BLaER1 treated with 17β-estradiol and CSF1 and Interleukin-3, amounts not matched to agents 10 nM and 100 nM (cell line): Measurements from ENCODE around the gene LPCAT1.

Experiments
- H3K27ac ChIP-seq, 11 experiments: shearing (Covaris generic); formaldehyde crosslinking; 2 replicates each; pipeline ENCODE4 v1.8.1; 2022
- H3K27me3 ChIP-seq, 11 experiments: shearing (Covaris generic); formaldehyde crosslinking; 2 replicates each; pipeline ENCODE4 v1.8.1; 2022
- H3K36me3 ChIP-seq, 11 experiments: shearing (Covaris generic); formaldehyde crosslinking; 2 replicates each; pipeline ENCODE4 v1.8.1; 2022
- H3K4me1 ChIP-seq, 10 experiments: shearing (Covaris generic); formaldehyde crosslinking; 2 replicates each; pipeline ENCODE4 v1.8.1; 2022
- H3K4me2 ChIP-seq, 11 experiments: shearing (Covaris generic); formaldehyde crosslinking; 2 replicates each; pipeline ENCODE4 v1.8.1; 2022
- H3K4me3 ChIP-seq, 10 experiments: shearing (Covaris generic); formaldehyde crosslinking; 2 replicates each; pipeline ENCODE4 v1.8.1; 2022
- H3K9ac ChIP-seq, 11 experiments: shearing (Covaris generic); formaldehyde crosslinking; 2 replicates each; pipeline ENCODE4 v1.8.1; 2022
- H3K9me3 ChIP-seq, 11 experiments: shearing (Covaris generic); formaldehyde crosslinking; replicated peaks in 1 of 11; 2 replicates each; pipeline ENCODE4 v1.8.1; 2022
- H4K20me1 ChIP-seq, 11 experiments: shearing (Covaris generic); formaldehyde crosslinking; 2 replicates each; pipeline ENCODE4 v1.8.1; 2022
- Cebpa-rat ChIP-seq, 11 experiments: shearing (Covaris generic); IDR thresholded peaks; 2 replicates each; pipeline ENCODE4 v1.8.1; 2022

The LPCAT1 gene

DNA sequence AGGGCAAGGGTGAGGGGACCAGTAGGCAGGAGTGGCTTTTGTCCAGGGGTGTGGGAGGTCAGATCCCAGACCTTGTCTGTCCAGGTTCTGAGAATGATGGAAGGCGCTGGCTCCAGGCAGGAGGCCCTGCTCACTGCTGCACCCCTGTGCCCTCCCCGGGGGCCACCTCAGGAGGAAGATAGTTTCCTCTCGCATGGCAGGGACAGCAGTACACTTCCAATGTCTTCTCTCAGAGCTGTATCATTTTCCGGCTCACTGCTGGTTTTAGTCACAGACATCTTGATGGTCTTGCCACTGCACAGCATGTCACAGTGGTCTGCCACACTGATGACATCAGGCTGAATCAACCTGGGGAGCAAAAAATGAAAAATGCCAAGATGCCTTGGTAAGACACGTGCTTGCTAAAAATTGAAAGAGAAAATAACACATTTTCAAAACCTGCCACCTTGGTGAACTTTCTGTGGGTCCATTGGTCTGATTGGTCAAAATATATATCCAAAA, 75.2 kb downstream of the LPCAT1 start:
- Histone ChIP-seq H3K4me2 (peak overlapping the region in 9 of 11 experiments; percentile 47 to 92 (median 76); a peak in 17 of 22 replicates), H3K36me3 (no peaks in the 10 kb centered on the region), H3K9me3 (peaks cover 25 to 42% (median 36%) of the 10 kb centered on the region in 11 experiments), H3K4me3 (no peak overlapping the region), H3K27me3 (peaks cover 42 to 51% (median 47%) of the 10 kb centered on the region in 11 experiments), H3K4me1 (peaks cover 0 to 37% (median 22%) of the 10 kb centered on the region in 10 experiments; a peak in 17 of 20 replicates), H3K9ac (peak overlapping the region in 3 of 11 experiments; percentile 16 to 39 (median 29); a peak in 2 of 22 replicates), H4K20me1 (peaks cover 0 to 6% (median 0%) of the 10 kb centered on the region in 11 experiments; a peak in 3 of 22 replicates), H3K27ac (no peak overlapping the region)
- no peak for TF ChIP-seq Cebpa-rat (IDR thresholded peaks at IDR 0.05)

GRCh38 chr5:1447671-1448361, 75.9 kb downstream of the LPCAT1 start:
- Histone ChIP-seq H3K36me3 (no peaks in the 10 kb centered on the region), H3K4me3 (no peak overlapping the region), H4K20me1 (peaks cover 0 to 6% (median 0%) of the 10 kb centered on the region in 11 experiments; a peak in 3 of 22 replicates), H3K9me3 (peaks cover 18 to 35% (median 29%) of the 10 kb centered on the region in 11 experiments), H3K27ac (no peak overlapping the region), H3K27me3 (peaks cover 50 to 58% (median 54%) of the 10 kb centered on the region in 11 experiments), H3K9ac (peak overlapping the region in 4 of 11 experiments; percentile 16 to 39 (median 27); a peak in 2 of 22 replicates), H3K4me2 (peak overlapping the region in 9 of 11 experiments; percentile 47 to 92 (median 76); a peak in 18 of 22 replicates), H3K4me1 (peaks cover 0 to 44% (median 25%) of the 10 kb centered on the region in 10 experiments; a peak in 17 of 20 replicates)
- no peak for TF ChIP-seq Cebpa-rat (IDR thresholded peaks at IDR 0.05)

GRCh38 chr5:1446602-1447343, 77.0 kb downstream of the LPCAT1 start:
- Histone ChIP-seq H3K36me3 (no peaks in the 10 kb centered on the region), H3K27me3 (peaks cover 50 to 66% (median 60%) of the 10 kb centered on the region in 11 experiments), H3K27ac (no peak overlapping the region), H3K4me2 (peak overlapping the region in 4 of 11 experiments; percentile 68 to 91 (median 88); a peak in 4 of 22 replicates), H3K9me3 (peaks cover 9 to 27% (median 20%) of the 10 kb centered on the region in 11 experiments; a peak in 21 of 22 replicates), H4K20me1 (peaks cover 0 to 6% (median 0%) of the 10 kb centered on the region in 11 experiments; a peak in 3 of 22 replicates), H3K4me3 (no peak overlapping the region), H3K9ac (no peak overlapping the region), H3K4me1 (peaks cover 0 to 44% (median 25%) of the 10 kb centered on the region in 10 experiments; a peak in 17 of 20 replicates)
- TF ChIP-seq Cebpa-rat (IDR thresholded peaks at IDR 0.05), result no peak

GRCh38 chr5:1445689-1446601, 77.8 kb downstream of the LPCAT1 start:
- Histone ChIP-seq H3K27ac (no peak overlapping the region), H3K9me3 (peaks cover 9 to 27% (median 19%) of the 10 kb centered on the region in 11 experiments; a peak in 21 of 22 replicates), H4K20me1 (peaks cover 0 to 6% (median 0%) of the 10 kb centered on the region in 11 experiments; a peak in 3 of 22 replicates), H3K4me2 (no peak overlapping the region), H3K9ac (no peak overlapping the region), H3K27me3 (peaks cover 50 to 66% (median 60%) of the 10 kb centered on the region in 11 experiments), H3K36me3 (no peaks in the 10 kb centered on the region), H3K4me3 (no peak overlapping the region), H3K4me1 (peaks cover 0 to 44% (median 25%) of the 10 kb centered on the region in 10 experiments; a peak in 17 of 20 replicates)
- TF ChIP-seq Cebpa-rat (IDR thresholded peaks at IDR 0.05), result no peak

DNA sequence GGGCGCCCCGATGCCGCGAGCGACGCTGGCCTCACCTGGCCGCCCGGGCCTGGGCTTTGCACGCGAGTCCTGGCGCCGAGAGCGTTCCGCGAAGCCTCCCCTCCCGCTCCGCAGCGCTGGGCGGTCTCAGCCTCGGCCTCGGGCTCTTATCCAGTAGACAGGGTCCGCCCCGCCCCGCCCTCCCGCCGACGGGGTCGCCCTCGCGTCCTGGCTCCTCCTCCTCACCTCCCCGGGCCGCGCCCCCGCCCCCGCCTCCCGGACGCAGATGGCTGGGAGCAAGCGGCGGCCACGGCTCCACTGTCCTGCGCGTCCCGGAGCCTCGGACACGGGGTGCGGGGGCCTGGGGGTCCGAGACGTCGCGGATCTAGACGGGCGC, 78.5 kb downstream of the LPCAT1 start, which contains the start of gene SLC6A3:
TSS of gene SLC6A3 (minus strand) at position 128 of the 376 bp plus-strand sequence. CDS start 2,243 bp downstream, outside the sequence.
- Histone ChIP-seq H3K27me3 (peaks cover 50 to 66% (median 60%) of the 10 kb centered on the region in 11 experiments), H3K4me3 (no peak within 1 kb of the TSS)
- TF ChIP-seq Cebpa-rat (IDR thresholded peaks at IDR 0.05), result no peak

GRCh38 chr5:1444361-1445189, 79.2 kb downstream of the LPCAT1 start:
- TF ChIP-seq Cebpa-rat (IDR thresholded peaks at IDR 0.05), result no peak
- Histone ChIP-seq H4K20me1 (peaks cover 0 to 6% (median 0%) of the 10 kb centered on the region in 11 experiments; a peak in 3 of 22 replicates), H3K27me3 (peaks cover 50 to 66% (median 60%) of the 10 kb centered on the region in 11 experiments), H3K27ac (no peak overlapping the region), H3K9ac (no peak overlapping the region), H3K4me3 (no peak overlapping the region), H3K36me3 (no peaks in the 10 kb centered on the region), H3K4me2 (no peak overlapping the region), H3K9me3 (peaks cover 9 to 32% (median 20%) of the 10 kb centered on the region in 11 experiments; a peak in 21 of 22 replicates), H3K4me1 (peaks cover 0 to 42% (median 24%) of the 10 kb centered on the region in 10 experiments; a peak in 17 of 20 replicates)

More for the DNA sequence above, 78.5 kb downstream of the LPCAT1 start, which contains the start of gene SLC6A3:
- Histone ChIP-seq H3K36me3 (no peaks in the 10 kb centered on the region), H3K9me3 (peaks cover 9 to 31% (median 20%) of the 10 kb centered on the region in 11 experiments; a peak in 21 of 22 replicates), H3K27ac (no peak within 1 kb of the TSS), H3K4me1 (peaks cover 0 to 44% (median 25%) of the 10 kb centered on the region in 10 experiments; a peak in 17 of 20 replicates), H3K9ac (no peak within 1 kb of the TSS), H3K4me2 (no peak within 1 kb of the TSS), H4K20me1 (peaks cover 0 to 6% (median 0%) of the 10 kb centered on the region in 11 experiments; a peak in 3 of 22 replicates)

DNA sequence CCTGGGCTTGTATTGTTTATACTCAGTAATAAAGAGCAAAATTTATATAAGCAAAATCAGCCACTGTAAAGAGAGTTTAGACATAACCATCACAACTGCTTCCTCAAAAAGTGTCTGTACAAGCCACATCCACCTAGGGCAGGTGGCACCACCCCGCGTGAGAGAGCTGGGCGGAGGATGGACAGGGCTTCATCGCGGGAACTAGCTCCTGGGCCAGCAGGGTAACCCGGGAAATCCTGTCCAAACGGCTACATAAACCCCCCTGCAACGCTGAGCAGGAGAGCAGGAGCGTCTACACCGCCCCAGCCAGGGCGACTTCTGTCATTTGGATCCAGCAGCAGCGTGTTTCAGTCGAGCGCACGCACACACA, 79.8 kb downstream of the LPCAT1 start:
- H3K27me3 ChIP-seq, result peaks cover 50 to 66% (median 60%) of the 10 kb centered on the region in 11 experiments
- H3K4me3 ChIP-seq, result no peak overlapping the region
- no peak for TF ChIP-seq Cebpa-rat (IDR thresholded peaks at IDR 0.05)
- H3K27ac ChIP-seq, result no peak overlapping the region
- H3K4me1 ChIP-seq, result peaks cover 0 to 36% (median 20%) of the 10 kb centered on the region in 10 experiments; a peak in 17 of 20 replicates
- H3K4me2 ChIP-seq, result peak overlapping the region in 4 of 11 experiments; percentile 34 to 40 (median 38); a peak in 4 of 22 replicates
- H3K9me3 ChIP-seq, result peaks cover 9 to 32% (median 20%) of the 10 kb centered on the region in 11 experiments; a peak in 21 of 22 replicates
- H3K9ac ChIP-seq, result no peak overlapping the region
- H4K20me1 ChIP-seq, result peaks cover 0 to 6% (median 0%) of the 10 kb centered on the region in 11 experiments; a peak in 3 of 22 replicates
- no peaks in the 10 kb centered on the region for H3K36me3 ChIP-seq
